NCI-H345 (cell line): ENCODE data around the gene SKAP1.
A peak's percentile ranks its signal among the peaks of the same experiment; 100 is the strongest.

Experiments used
- DNase-seq: peaks from one replicate; lab custom pipeline; 2025; lab: John Stamatoyannopoulos, UW

Gene SKAP1

GRCh38 chr17:48241770-48242497 is 188.1 kb downstream of the SKAP1 start:
- DNase-seq, result no peak

GRCh38 chr17:48241131-48241591 is 188.9 kb downstream of the SKAP1 start:
- DNase-seq, result no peak

- DNase-seq, result no peak
These were observed 189.4 kb downstream of the SKAP1 start for GRCh38 chr17:48240562-48241130.

- DNase-seq, result no peak
These were observed 189.9 kb downstream of the SKAP1 start for GRCh38 chr17:48240122-48240521.

- DNase-seq, result no peak
These were observed 190.4 kb downstream of the SKAP1 start for GRCh38 chr17:48239603-48239995.

GRCh38 chr17:48238933-48239602 is 190.9 kb downstream of the SKAP1 start:
- DNase-seq, result no peak

GRCh38 chr17:48237456-48237855 is 192.6 kb downstream of the SKAP1 start:
- DNase-seq, result no peak

GRCh38 chr17:48236681-48237134 is 193.3 kb downstream of the SKAP1 start:
- no peak for DNase-seq

GRCh38 chr17:48234922-48235321 is 195.1 kb downstream of the SKAP1 start:
- no peak for DNase-seq

GRCh38 chr17:48231995-48232959 is 197.7 kb downstream of the SKAP1 start:
- peak; percentile 86 for DNase-seq

- no peak for DNase-seq
These were observed 200.1 kb downstream of the SKAP1 start for GRCh38 chr17:48229936-48230335.

GRCh38 chr17:48228720-48229119 is 201.3 kb downstream of the SKAP1 start:
- no peak for DNase-seq

- no peak for DNase-seq
These were observed 204.1 kb downstream of the SKAP1 start for GRCh38 chr17:48225725-48226567.

- no peak for DNase-seq
These were observed 206.1 kb downstream of the SKAP1 start for GRCh38 chr17:48223945-48224344.

- peak; percentile 28 for DNase-seq
These were observed 210.4 kb downstream of the SKAP1 start for GRCh38 chr17:48219617-48220016.

GRCh38 chr17:48215583-48216139 is 214.4 kb downstream of the SKAP1 start:
- peak; percentile 79 for DNase-seq

- DNase-seq, result peak; percentile 57
These were observed 216.2 kb downstream of the SKAP1 start for GRCh38 chr17:48213797-48214196.

GRCh38 chr17:48211787-48212186 is 218.2 kb downstream of the SKAP1 start:
- no peak for DNase-seq

- no peak for DNase-seq
These were observed 219.0 kb downstream of the SKAP1 start for GRCh38 chr17:48211011-48211410.

GRCh38 chr17:48209973-48210372 is 220.0 kb downstream of the SKAP1 start:
- no peak for DNase-seq
